Fibroblast of pulmonary artery (primary cell): ENCODE results near the gene CHMP2A.

Source experiments
- DNase-seq: peaks from one replicate; pipeline ENCODE4 v3.0.0-alpha.2; 2010; ENCODE audit warnings: low read depth
- H3K4me3 ChIP-seq: replicated peaks from 2 replicates; pipeline ENCODE4 v1.5.1; 2011; ENCODE audit warnings: low read depth, mild to moderate bottlenecking, control low read depth, low read length, moderate library complexity
- CTCF ChIP-seq: IDR thresholded peaks from 2 replicates; pipeline ENCODE4 v1.5.1; 2011; ENCODE audit warnings: mild to moderate bottlenecking, control low read depth, low read length, inconsistent platforms; ENCODE audit errors: missing control alignments

Gene CHMP2A

DNA sequence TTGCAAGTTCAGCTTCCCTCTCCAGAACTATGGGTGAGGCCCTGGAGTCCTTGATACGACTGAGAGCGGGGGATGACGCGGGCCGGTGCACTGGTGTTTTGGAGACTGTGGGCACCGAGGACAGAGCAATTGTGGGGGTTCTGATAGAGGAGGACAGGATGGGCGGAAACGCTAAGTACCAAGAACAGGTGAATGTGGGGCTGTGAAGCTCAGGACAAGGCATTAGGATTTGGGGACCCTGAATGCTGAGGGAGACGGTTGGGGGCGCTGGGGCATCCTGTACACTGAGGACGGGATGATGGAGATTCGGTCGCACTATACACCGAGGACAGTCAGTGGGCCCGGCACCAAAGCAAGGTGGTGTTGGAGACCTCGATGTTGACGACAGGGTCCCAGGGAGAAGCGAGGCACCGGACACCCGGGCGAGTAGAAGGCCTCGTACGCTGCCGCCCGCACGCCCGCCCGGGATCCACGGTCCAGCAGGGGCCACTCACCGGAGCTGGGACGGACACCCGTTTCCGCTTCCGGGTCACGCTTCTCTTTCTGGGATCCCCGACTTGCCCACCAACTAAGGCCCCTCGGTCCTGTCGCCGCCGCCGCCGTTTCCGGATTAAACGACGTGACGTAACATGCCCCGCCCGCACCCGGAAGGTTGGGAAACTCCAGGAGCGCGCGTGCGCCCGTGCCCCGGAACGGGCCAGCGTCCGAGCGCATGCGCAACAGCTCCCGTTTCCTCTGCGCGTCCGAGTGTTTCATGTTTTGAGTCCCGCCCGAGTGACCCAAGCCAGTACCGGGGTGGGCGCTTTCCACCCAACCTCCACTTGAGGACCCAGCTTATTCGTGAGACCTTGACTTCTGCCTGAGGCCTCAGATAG lies at the start of gene CHMP2A:
CHMP2A (minus strand) TSS at position 612 of the 875 bp plus-strand sequence. CDS start 893 bp downstream, outside the sequence.
- DNase-seq, result peak; percentile 97
- peak within 1 kb of the TSS; percentile 90 for H3K4me3 ChIP-seq
- TF ChIP-seq CTCF, result no peak

DNA sequence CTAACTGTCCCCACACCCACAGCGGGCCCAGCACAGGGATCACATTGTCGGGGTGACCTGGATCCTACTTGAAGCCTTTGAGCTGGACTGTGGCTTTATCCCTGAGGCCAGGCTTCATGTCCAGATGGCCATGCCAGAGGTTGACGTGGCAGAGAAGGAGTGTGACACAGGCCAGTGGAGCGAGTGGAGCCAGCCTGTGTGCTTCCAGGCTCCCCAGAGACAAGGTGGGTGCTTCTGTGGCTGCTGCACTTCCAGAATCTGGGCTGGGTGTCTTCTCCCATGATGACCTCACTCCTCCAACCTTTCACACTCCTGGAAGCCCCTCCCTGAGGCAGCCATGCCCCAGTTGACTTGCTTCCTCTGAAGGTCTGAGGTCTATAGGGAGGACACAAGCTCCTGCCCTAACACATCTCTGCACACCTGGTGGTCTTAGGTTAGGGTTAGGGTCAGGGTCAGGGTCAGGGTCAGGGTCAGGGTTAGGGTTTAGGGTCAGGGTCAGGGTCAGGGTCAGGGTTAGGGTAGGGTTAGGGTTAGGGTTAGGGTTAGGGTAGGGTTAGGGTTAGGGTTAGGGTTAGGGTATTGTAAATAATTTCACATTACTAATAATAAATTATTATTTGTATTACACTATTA lies 31.3 kb upstream of the CHMP2A start:
- TF ChIP-seq CTCF, result no peak
- no peak for DNase-seq
- H3K4me3 ChIP-seq, result no peak overlapping the region

- no peak for DNase-seq
- no peak for TF ChIP-seq CTCF
- H3K4me3 ChIP-seq, result no peak overlapping the region
These were observed 30.7 kb upstream of the CHMP2A start for GRCh38 chr19:58585442-58586132.

GRCh38 chr19:58584498-58585441 lies 29.9 kb upstream of the CHMP2A start:
- H3K4me3 ChIP-seq, result no peak overlapping the region
- no peak for TF ChIP-seq CTCF
- DNase-seq, result no peak

GRCh38 chr19:58582985-58583384 lies 28.1 kb upstream of the CHMP2A start:
- DNase-seq, result no peak
- TF ChIP-seq CTCF, result no peak
- no peak overlapping the region for H3K4me3 ChIP-seq
